Kasumi-1 (cell line): ENCODE data around the gene SMIM3.
A peak's percentile ranks its signal among the peaks of the same experiment; 100 is the strongest.
"Not testable (repeated sequence)": the region's sequence is repeated elsewhere in the genome, so short reads cannot be mapped to it uniquely, and the experiment has no call there.

ENCODE experiments used
- DNase-seq, 2 experiments: peaks; one replicate each; lab custom pipeline; 2025; lab: John Stamatoyannopoulos, UW

The SMIM3 gene

GRCh38 chr5:150778517-150779396, at the start of gene SMIM3:
Gene SMIM3, plus strand, starts transcription at chr5:150778757. Its CDS starts 16,684 bp downstream, at chr5:150795441.
- DNase-seq: peak; percentile 71 to 77

- no peak for DNase-seq
Measured at GRCh38 chr5:150729859-150730258, 48.7 kb upstream of the SMIM3 start.

- DNase-seq: no peak
Measured at GRCh38 chr5:150731669-150732242, 46.8 kb upstream of the SMIM3 start.

GRCh38 chr5:150734579-150735384, 43.8 kb upstream of the SMIM3 start:
- peak; percentile 93 to 95 for DNase-seq

- no peak for DNase-seq
Measured at GRCh38 chr5:150738862-150739261, 39.7 kb upstream of the SMIM3 start.

- DNase-seq: no peak
Measured at GRCh38 chr5:150740992-150741391, 37.6 kb upstream of the SMIM3 start.

GRCh38 chr5:150742455-150743141, 36.0 kb upstream of the SMIM3 start:
- DNase-seq: not testable (repeated sequence)

GRCh38 chr5:150743142-150743488, 35.4 kb upstream of the SMIM3 start:
- not testable (repeated sequence) for DNase-seq

GRCh38 chr5:150750469-150750868, 28.1 kb upstream of the SMIM3 start:
- DNase-seq: no peak

- no peak for DNase-seq
Measured at GRCh38 chr5:150751096-150751891, 27.3 kb upstream of the SMIM3 start.

- DNase-seq: no peak
Measured at GRCh38 chr5:150753463-150753862, 25.1 kb upstream of the SMIM3 start.

GRCh38 chr5:150753863-150754262, 24.7 kb upstream of the SMIM3 start:
- no peak for DNase-seq

GRCh38 chr5:150757087-150757649, 21.4 kb upstream of the SMIM3 start:
- no peak for DNase-seq

- no peak for DNase-seq
Measured at GRCh38 chr5:150758203-150758530, 20.4 kb upstream of the SMIM3 start.

GRCh38 chr5:150758531-150759333, 19.8 kb upstream of the SMIM3 start, which contains the start of gene DCTN4:
Gene DCTN4, minus strand, starts transcription at chr5:150759017. Its CDS starts 24 bp downstream, at chr5:150758993.
- peak; percentile 100 for DNase-seq

- no peak for DNase-seq
Measured at GRCh38 chr5:150759334-150759583, 19.3 kb upstream of the SMIM3 start.

GRCh38 chr5:150762211-150762610, 16.3 kb upstream of the SMIM3 start:
- DNase-seq: peak; percentile 12 to 22

- peak; percentile 93 to 97 for DNase-seq
Measured at GRCh38 chr5:150763023-150763769, 15.4 kb upstream of the SMIM3 start.

- DNase-seq: peak; percentile 97 to 98
Measured at GRCh38 chr5:150764530-150764929, 14.0 kb upstream of the SMIM3 start.
